Loucy (cell line): Measurements from ENCODE around the gene PHF21B.

ENCODE experiments used
- CTCF ChIP-seq: fragments of 200-600 bp; sonication (generic); conservative IDR thresholded peaks from 2 replicates; pipeline ENCODE4 v1.5.1; 2014; ENCODE audit warnings: mild to moderate bottlenecking, antibody characterized with exemption, low read length
- EZH2phosphoT487 ChIP-seq: fragments of 200-600 bp; IDR thresholded peaks from 2 replicates; pipeline ENCODE4 v1.6.1; 2018; ENCODE audit warnings: antibody characterized with exemption, mild to moderate bottlenecking, moderate library complexity, borderline replicate concordance

- TF ChIP-seq CTCF, result no peak
- TF ChIP-seq EZH2phosphoT487, result no peak
These were observed 45.1 kb downstream of the PHF21B start for GRCh38 chr22:44964722-44965078.
